ENCODE data around the gene SBF2.

GRCh38 chr11:9797300-9797699 is 496.7 kb downstream of the SBF2 start:
- TF ChIP-seq, protein P1, sequence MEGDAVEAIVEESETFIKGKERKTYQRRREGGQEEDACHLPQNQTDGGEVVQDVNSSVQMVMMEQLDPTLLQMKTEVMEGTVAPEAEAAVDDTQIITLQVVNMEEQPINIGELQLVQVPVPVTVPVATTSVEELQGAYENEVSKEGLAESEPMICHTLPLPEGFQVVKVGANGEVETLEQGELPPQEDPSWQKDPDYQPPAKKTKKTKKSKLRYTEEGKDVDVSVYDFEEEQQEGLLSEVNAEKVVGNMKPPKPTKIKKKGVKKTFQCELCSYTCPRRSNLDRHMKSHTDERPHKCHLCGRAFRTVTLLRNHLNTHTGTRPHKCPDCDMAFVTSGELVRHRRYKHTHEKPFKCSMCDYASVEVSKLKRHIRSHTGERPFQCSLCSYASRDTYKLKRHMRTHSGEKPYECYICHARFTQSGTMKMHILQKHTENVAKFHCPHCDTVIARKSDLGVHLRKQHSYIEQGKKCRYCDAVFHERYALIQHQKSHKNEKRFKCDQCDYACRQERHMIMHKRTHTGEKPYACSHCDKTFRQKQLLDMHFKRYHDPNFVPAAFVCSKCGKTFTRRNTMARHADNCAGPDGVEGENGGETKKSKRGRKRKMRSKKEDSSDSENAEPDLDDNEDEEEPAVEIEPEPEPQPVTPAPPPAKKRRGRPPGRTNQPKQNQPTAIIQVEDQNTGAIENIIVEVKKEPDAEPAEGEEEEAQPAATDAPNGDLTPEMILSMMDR (IDR thresholded peaks at IDR 0.05) = no peak
- TF ChIP-seq POLR2AphosphoS5 (IDR thresholded peaks at IDR 0.05) (no peak), POLR2A (IDR thresholded peaks at IDR 0.05) (no peak)
